ENCODE results near the gene RCL1.
"Not testable (repeated sequence)": the region's sequence is repeated elsewhere in the genome, so short reads cannot be mapped to it uniquely, and the experiment has no call there.

The RCL1 gene

GRCh38 chr9:4890242-4890641 lies 97.5 kb downstream of the RCL1 start:
- FAIRE-seq, result no peak

- FAIRE-seq, result no peak
Measured at GRCh38 chr9:4890929-4891328, 98.2 kb downstream of the RCL1 start.

- FAIRE-seq, result no peak
Measured at GRCh38 chr9:4891674-4892073, 98.9 kb downstream of the RCL1 start.

- no peak for FAIRE-seq
Measured at GRCh38 chr9:4892501-4893194, 99.9 kb downstream of the RCL1 start.

- FAIRE-seq, result no peak
Measured at GRCh38 chr9:4894076-4894475, 101.3 kb downstream of the RCL1 start.

- not testable (repeated sequence) for FAIRE-seq
Measured at GRCh38 chr9:4899853-4900252, 107.1 kb downstream of the RCL1 start.

DNA sequence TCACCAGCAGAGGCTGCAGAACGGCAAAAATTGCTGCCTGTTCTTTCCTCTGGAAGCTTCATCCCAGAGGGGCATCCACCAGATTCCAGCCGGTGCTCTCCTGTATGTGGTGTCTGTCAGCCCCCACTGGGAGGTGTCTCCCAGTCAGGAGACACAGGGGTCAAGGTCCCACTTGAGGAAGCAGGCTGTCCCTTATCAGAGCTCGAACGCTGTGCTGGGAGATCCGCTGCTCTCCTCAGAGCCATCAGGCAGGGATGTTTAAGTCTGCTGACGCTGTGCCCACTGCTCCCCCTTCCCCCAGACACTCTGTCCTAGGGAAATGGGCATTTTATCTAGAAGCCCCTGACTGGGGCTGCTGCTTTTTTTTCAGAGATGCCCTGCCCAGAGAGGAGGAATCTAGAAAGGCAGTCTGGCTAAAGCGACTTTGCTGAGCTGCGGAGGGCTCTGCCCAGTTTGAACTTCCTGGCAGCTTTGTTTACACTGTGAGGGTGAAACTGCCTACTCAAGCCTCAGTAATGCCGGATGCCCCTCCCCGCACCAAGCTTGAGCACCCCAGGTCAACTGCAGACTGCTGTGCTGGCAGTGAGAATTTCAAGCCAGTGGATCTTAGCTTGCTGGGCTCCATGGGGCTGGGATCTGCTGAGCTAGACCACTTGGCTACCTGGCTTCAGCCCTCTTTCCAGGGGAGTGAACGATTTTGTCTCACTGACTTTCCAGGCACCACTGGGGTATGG lies 108.8 kb downstream of the RCL1 start:
- not testable (repeated sequence) for FAIRE-seq

DNA sequence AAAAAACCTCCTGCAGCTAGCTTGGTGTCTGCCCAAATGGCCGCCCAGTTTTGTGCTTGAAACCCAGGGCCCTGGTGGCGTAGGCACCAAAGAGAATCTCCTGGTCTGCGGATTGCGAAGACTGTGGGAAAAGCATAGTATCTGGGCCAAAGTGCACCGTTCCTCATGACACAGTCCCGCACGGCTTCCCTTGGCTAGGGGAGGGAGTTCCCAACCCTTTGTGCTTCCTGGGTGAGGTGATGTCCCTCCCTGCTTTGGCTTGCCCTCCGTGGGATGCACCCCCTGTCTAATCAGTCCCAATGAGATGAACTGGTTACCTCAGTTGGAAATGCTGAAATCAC lies 109.4 kb downstream of the RCL1 start:
- FAIRE-seq, result no peak

GRCh38 chr9:4904322-4905134 lies 111.8 kb downstream of the RCL1 start:
- FAIRE-seq, result no peak

DNA sequence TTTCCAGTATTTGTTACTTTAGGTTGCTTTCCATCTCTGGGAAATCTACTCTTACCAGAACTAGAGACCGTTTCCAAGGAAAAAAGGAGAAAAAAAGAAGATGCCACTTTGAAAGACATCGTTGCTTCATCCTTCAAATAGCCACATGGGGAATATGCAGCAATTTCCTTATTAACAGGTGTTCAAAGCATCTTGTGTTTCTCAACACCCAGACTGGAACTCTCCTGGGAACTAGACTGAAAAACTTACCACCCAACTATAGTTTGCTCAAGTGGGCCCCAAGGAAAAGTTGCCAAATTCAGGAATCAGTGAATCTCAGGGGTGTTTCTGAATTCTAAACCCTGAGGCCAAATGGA lies 112.4 kb downstream of the RCL1 start:
- FAIRE-seq, result no peak
